ENCODE results near the gene SMARCC1. TPM values are rescaled to one million over a fixed set of nuclear protein-coding genes. Genes with fewer than 3 reads are reported as not detected.

Gene SMARCC1
- total RNA-seq, 1 experiment from 2014 or later = 168 TPM

- TF ChIP-seq ZBTB33 (IDR thresholded peaks at IDR 0.05; ENCODE audit: extremely low read depth, insufficient replicate concordance, low read length) = no peak
- no peak for TF ChIP-seq CBX3 (IDR thresholded peaks at IDR 0.05; ENCODE audit: low read depth)
- no peak for TF ChIP-seq SIN3A (IDR thresholded peaks at IDR 0.05; ENCODE audit: low read depth)
- TF ChIP-seq ZFX (IDR thresholded peaks at IDR 0.05) = no peak
- no peak for TF ChIP-seq EGR1 (IDR thresholded peaks at IDR 0.05; ENCODE audit: low read depth)
- TF ChIP-seq ELF1 (IDR thresholded peaks at IDR 0.05; ENCODE audit: borderline replicate concordance, low read depth) = no peak
- TF ChIP-seq FOSL1 (IDR thresholded peaks at IDR 0.05; ENCODE audit: low read depth) = no peak
- TF ChIP-seq POLR2A (IDR thresholded peaks at IDR 0.05; ENCODE audit: borderline replicate concordance, extremely low read depth, insufficient read depth, insufficient read length) = no peak
- no peak for TF ChIP-seq RAD21 (IDR thresholded peaks at IDR 0.05; ENCODE audit: low read depth)
Observed at GRCh38 chr3:47553407-47553806, 228.3 kb downstream of the SMARCC1 start (continued).

- no peak overlapping the region for H3K4me2 ChIP-seq (ENCODE audit: low read length)
- no peaks in the 10 kb centered on the region for H3K36me3 ChIP-seq (ENCODE audit: control insufficient read depth in 1 of 2, insufficient read depth in 2 of 2, low read length in 2 of 2)
- no peak overlapping the region for H3K4me3 ChIP-seq (replicated peaks in 1 of 2; ENCODE audit: low read depth in 1 of 2, low read length in 2 of 2)
- no peaks in the 10 kb centered on the region for H3K9me2 ChIP-seq (ENCODE audit: insufficient read depth)
- H2AFZ ChIP-seq (ENCODE audit: low read depth, low read length, poor library complexity, severe bottlenecking) = no peak overlapping the region
- ChIA-PET POLR2A (no interaction called here), RAD21 (ENCODE audit: low non-redundant PET in 1 of 2, low total read pairs in 2 of 2, uncharacterized antibody in 2 of 2, unreplicated experiment in 2 of 2) (no interaction called here), CTCF (no interaction called here)
- intact Hi-C loops (cut with micrococcal nuclease) = no loop called here
- no peaks in the 10 kb centered on the region for H3K79me2 ChIP-seq (ENCODE audit: insufficient read depth, low read length)
- no TSS peak for BruUV-seq (replicated peaks)
- H3K27ac ChIP-seq (ENCODE audit: low read depth, low read length) = no peak overlapping the region
- no peaks in the 10 kb centered on the region for H3K9me3 ChIP-seq (ENCODE audit: control insufficient read depth in 1 of 2, insufficient read depth in 1 of 2, low read depth in 1 of 2, low read length in 2 of 2)
- H3K9ac ChIP-seq (ENCODE audit: low read length) = no peak overlapping the region
- DNase-seq (ENCODE audit: low read depth, low spot score) (no peak), ATAC-seq (no peak)
- H3K27me3 ChIP-seq (ENCODE audit: insufficient read depth, low read length) = no peaks in the 10 kb centered on the region
- no peaks in the 10 kb centered on the region for H3K4me1 ChIP-seq (ENCODE audit: control insufficient read depth in 1 of 2, insufficient read depth in 2 of 2, low read length in 2 of 2)
- TF ChIP-seq EZH2phosphoT487 (IDR thresholded peaks at IDR 0.05; ENCODE audit: borderline replicate concordance) = no peak
- no peak for TF ChIP-seq POLR2A (IDR thresholded peaks at IDR 0.05; ENCODE audit: borderline replicate concordance, extremely low read depth, insufficient read depth, insufficient read length)
- no peak for TF ChIP-seq ELF1 (IDR thresholded peaks at IDR 0.05; ENCODE audit: borderline replicate concordance, low read depth)
- TF ChIP-seq SIN3A (IDR thresholded peaks at IDR 0.05; ENCODE audit: low read depth) = no peak
- TF ChIP-seq ZBTB33 (IDR thresholded peaks at IDR 0.05; ENCODE audit: extremely low read depth, insufficient replicate concordance, low read length) = no peak
- no peak for TF ChIP-seq CBX3 (IDR thresholded peaks at IDR 0.05; ENCODE audit: low read depth)
- TF ChIP-seq SRF (IDR thresholded peaks at IDR 0.05; ENCODE audit: low read depth) = no peak
- H4K20me1 ChIP-seq (ENCODE audit: insufficient read depth) = no peaks in the 10 kb centered on the region
Observed at GRCh38 chr3:47542471-47543173, 239.1 kb downstream of the SMARCC1 start.
